HG03108 (cell line): ENCODE measurements around the gene MTMR3.

Experiments
- ATAC-seq: cut with Tn5 transposase; IDR thresholded peaks from one replicate; pipeline ENCODE4 v1.9.1; 2021; ENCODE audit warnings: moderate library complexity; ENCODE audit not compliant: unreplicated experiment

MTMR3 gene

GRCh38 chr22:29867851-29868250 is 15.1 kb upstream of the MTMR3 start:
- ATAC-seq: no peak

GRCh38 chr22:29870574-29870973 is 12.4 kb upstream of the MTMR3 start:
- no peak for ATAC-seq

GRCh38 chr22:29871684-29872083 is 11.3 kb upstream of the MTMR3 start:
- no peak for ATAC-seq

GRCh38 chr22:29872144-29872893 is 10.7 kb upstream of the MTMR3 start:
- ATAC-seq: no peak

GRCh38 chr22:29872989-29873388 is 10.0 kb upstream of the MTMR3 start:
- no peak for ATAC-seq

GRCh38 chr22:29873943-29874342 is 9.0 kb upstream of the MTMR3 start:
- ATAC-seq: no peak

GRCh38 chr22:29877620-29878019 is 5.4 kb upstream of the MTMR3 start:
- no peak for ATAC-seq

- no peak for ATAC-seq
These were observed 3.2 kb upstream of the MTMR3 start for GRCh38 chr22:29879753-29880152.

- ATAC-seq: no peak
These were observed 294 bp upstream of the MTMR3 start for GRCh38 chr22:29882716-29883044.

GRCh38 chr22:29883775-29884097 is 762 bp downstream of the MTMR3 start:
- no peak for ATAC-seq

- no peak for ATAC-seq
These were observed 2.6 kb downstream of the MTMR3 start for GRCh38 chr22:29885610-29886009.

- ATAC-seq: no peak
These were observed 3.6 kb downstream of the MTMR3 start for GRCh38 chr22:29886596-29886995.

- no peak for ATAC-seq
These were observed 4.4 kb downstream of the MTMR3 start for GRCh38 chr22:29887358-29887757.

GRCh38 chr22:29890760-29891159 is 7.8 kb downstream of the MTMR3 start:
- no peak for ATAC-seq

GRCh38 chr22:29892315-29893156 is 9.6 kb downstream of the MTMR3 start:
- no peak for ATAC-seq

GRCh38 chr22:29901354-29901753 is 18.4 kb downstream of the MTMR3 start:
- no peak for ATAC-seq

- ATAC-seq: no peak
These were observed 20.4 kb downstream of the MTMR3 start for GRCh38 chr22:29903371-29903770.

GRCh38 chr22:29904020-29904419 is 21.0 kb downstream of the MTMR3 start:
- no peak for ATAC-seq

- ATAC-seq: no peak
These were observed 25.0 kb downstream of the MTMR3 start for GRCh38 chr22:29907753-29908515.

- no peak for ATAC-seq
These were observed 29.2 kb downstream of the MTMR3 start for GRCh38 chr22:29912141-29912540.

GRCh38 chr22:29912605-29913398 is 29.8 kb downstream of the MTMR3 start:
- ATAC-seq: no peak
